HepG2 (cell line): ENCODE data around the gene GADD45B. TPM values are rescaled to one million over a fixed set of nuclear protein-coding genes. Genes with fewer than 3 reads are reported as not detected.
A peak's percentile ranks its signal among the peaks of the same experiment; 100 is the strongest.

Experiments
- CAMTA2 ChIP-seq: sonication (generic); formaldehyde crosslinking; IDR thresholded peaks from 2 replicates; pipeline ENCODE4 v1.4.0; 2020; ENCODE audit warnings: mild to moderate bottlenecking, missing genetic modification reagents, borderline replicate concordance
- CCDC6 ChIP-seq: sonication (generic); formaldehyde crosslinking; IDR thresholded peaks from 2 replicates; pipeline ENCODE4 v1.8.1; 2022; ENCODE audit warnings: mild to moderate bottlenecking, missing genetic modification reagents, moderate library complexity
- GABPB1 ChIP-seq: IDR thresholded peaks from 2 replicates; pipeline ENCODE4 v1.6.1; 2016; ENCODE audit warnings: mild to moderate bottlenecking, missing genetic modification reagents, moderate library complexity, missing compliant biosample characterization
- HDAC1 ChIP-seq: sonication (generic); formaldehyde crosslinking; IDR thresholded peaks from 2 replicates; pipeline ENCODE4 v1.5.1; 2020; ENCODE audit warnings: mild to moderate bottlenecking, missing genetic modification reagents
- HMG20B ChIP-seq: conservative IDR thresholded peaks from 2 replicates; pipeline ENCODE4 v1.6.1; 2016; ENCODE audit warnings: missing genetic modification reagents, missing compliant biosample characterization
- KIAA2018 ChIP-seq: sonication (generic); formaldehyde crosslinking; IDR thresholded peaks from 2 replicates; pipeline ENCODE4 v1.5.0; 2020; ENCODE audit warnings: mild to moderate bottlenecking, missing genetic modification reagents, borderline replicate concordance
- NAIF1 ChIP-seq: sonication (generic); formaldehyde crosslinking; IDR thresholded peaks from 2 replicates; pipeline ENCODE4 v1.5.0; 2020; ENCODE audit warnings: mild to moderate bottlenecking, missing genetic modification reagents, borderline replicate concordance
- NFRKB ChIP-seq: fragments of 450-650 bp; IDR thresholded peaks from 2 replicates; pipeline ENCODE4 v1.6.1; 2017
- PLRG1 ChIP-seq: fragments of 450-650 bp; conservative IDR thresholded peaks from 2 replicates; pipeline ENCODE4 v1.6.1; 2016
- PRDM4 ChIP-seq: sonication (generic); formaldehyde crosslinking; IDR thresholded peaks from 2 replicates; pipeline ENCODE4 v1.9.0; 2021; ENCODE audit warnings: missing genetic modification reagents, borderline replicate concordance
- ZNF333 ChIP-seq: sonication (generic); formaldehyde crosslinking; IDR thresholded peaks from 2 replicates; pipeline ENCODE4 v1.4.0; 2020; ENCODE audit warnings: mild to moderate bottlenecking, missing genetic modification reagents, borderline replicate concordance
- ZNF589 ChIP-seq: sonication (generic); formaldehyde crosslinking; conservative IDR thresholded peaks from 2 replicates; pipeline ENCODE4 v1.8.0; 2022; ENCODE audit warnings: mild to moderate bottlenecking, moderate library complexity, missing genetic modification reagents
- ZNF639 ChIP-seq: conservative IDR thresholded peaks from 2 replicates; pipeline ENCODE4 v1.6.1; 2018; ENCODE audit warnings: missing genetic modification reagents
- ZNF788 ChIP-seq: sonication (generic); formaldehyde crosslinking; IDR thresholded peaks from 2 replicates; pipeline ENCODE4 v1.5.0; 2020; ENCODE audit warnings: mild to moderate bottlenecking, missing genetic modification reagents, borderline replicate concordance
- polyA plus RNA-seq, 8 experiments: library from polyadenylated mRNA; depleted of rRNA in 3 of 8; stranded (reverse) in 7 of 8; unstranded in 1 of 8; fragments of >200 nt; fragmentation: Illumina TruSeq in 4 of 8; extraction: Trizol in 4 of 8; gene quantifications; 2 replicates each; pipeline versions ENCODE4 v1.2.1 to v1.2.3, GENCODE V29; 2011 to 2016; ENCODE audit warnings: low read depth in 4 of 8, missing spikeins in 1 of 8, mixed read lengths in 1 of 8; ENCODE audit not compliant: insufficient read depth in 1 of 8
- total RNA-seq, 5 experiments: library from RNA; depleted of rRNA; stranded (reverse); fragments of >200 nt; fragmentation: Illumina TruSeq; extraction: Trizol; gene quantifications; 2 replicates each; pipeline ENCODE4 v1.2.3, GENCODE V29; 2016; ENCODE audit warnings: low read depth in 1 of 5
- TF ChIP-seq, protein P1 (sequence below): sonication (generic); formaldehyde crosslinking; IDR thresholded peaks from 2 replicates; pipeline ENCODE4 v1.4.0; 2020; ENCODE audit warnings: mild to moderate bottlenecking, missing genetic modification reagents
- TF ChIP-seq, protein P2 (sequence below): sonication (generic); formaldehyde crosslinking; IDR thresholded peaks from 2 replicates; pipeline ENCODE4 v1.5.0; 2020; ENCODE audit warnings: mild to moderate bottlenecking, low read depth, missing genetic modification reagents, borderline replicate concordance

Gene GADD45B
- total and polyA plus RNA-seq, 2 of the 13 experiments (the other 11 are each of a cell fraction or from before 2014, with no cell fraction given), result 4.6 to 34.1 TPM

- TF ChIP-seq PRDM4 (no peak), NAIF1 (no peak), GABPB1 (peak; percentile 89), CCDC6 (CRISPR knock-in tag) (0 out of 2 replicates have a peak, but pooled peaks have one; percentile 46), ZNF589 (CRISPR knock-in tag) (no peak), PLRG1 (no peak), CAMTA2 (CRISPR knock-in tag) (no peak), ZNF639 (CRISPR knock-in tag) (no peak), KIAA2018 (CRISPR knock-in tag) (no peak), NFRKB (no peak), HMG20B (CRISPR knock-in tag) (no peak; the same call in 1 of the 2 replicates), HDAC1 (CRISPR knock-in tag) (peak; percentile 76), ZNF333 (CRISPR knock-in tag) (no peak), ZNF788 (CRISPR knock-in tag) (peak; percentile 63; the same call in 1 of the 2 replicates)
- TF ChIP-seq, protein P1, sequence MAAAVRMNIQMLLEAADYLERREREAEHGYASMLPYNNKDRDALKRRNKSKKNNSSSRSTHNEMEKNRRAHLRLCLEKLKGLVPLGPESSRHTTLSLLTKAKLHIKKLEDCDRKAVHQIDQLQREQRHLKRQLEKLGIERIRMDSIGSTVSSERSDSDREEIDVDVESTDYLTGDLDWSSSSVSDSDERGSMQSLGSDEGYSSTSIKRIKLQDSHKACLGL (CRISPR knock-in tag), result no peak
- TF ChIP-seq, protein P2, sequence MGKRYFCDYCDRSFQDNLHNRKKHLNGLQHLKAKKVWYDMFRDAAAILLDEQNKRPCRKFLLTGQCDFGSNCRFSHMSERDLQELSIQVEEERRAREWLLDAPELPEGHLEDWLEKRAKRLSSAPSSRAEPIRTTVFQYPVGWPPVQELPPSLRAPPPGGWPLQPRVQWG (CRISPR knock-in tag), result no peak
These were observed 1.5 kb upstream of the GADD45B start (continued) for GRCh38 chr19:2474232-2475017.
